ENCODE measurements around the gene APP. TPM values are rescaled to one million over a fixed set of nuclear protein-coding genes. Genes with fewer than 3 reads are reported as not detected.

The APP gene
- total and polyA plus RNA-seq, 10 of the 15 experiments (the other 5 are each of a cell fraction or from before 2014, with no cell fraction given): 8.8 to 94.9 (median 51.0) TPM

DNA sequence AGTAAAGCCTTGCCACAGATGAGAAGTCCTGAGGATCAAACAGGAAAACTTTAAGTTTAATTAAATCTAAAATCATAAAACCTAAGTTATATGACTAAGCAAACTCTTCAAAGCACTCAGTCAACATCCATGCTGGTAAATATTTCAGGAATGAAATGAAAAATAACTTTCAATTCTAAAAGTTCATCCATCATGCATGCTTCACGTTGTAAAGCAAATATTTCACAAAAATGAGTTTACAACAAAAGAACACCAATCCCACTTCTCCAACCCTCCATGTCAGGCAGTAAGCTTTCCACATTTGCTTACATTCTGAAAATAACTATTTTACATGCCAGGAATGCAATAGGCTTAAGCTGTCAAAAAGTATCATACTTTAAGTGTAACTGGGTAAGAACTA, 16.8 kb downstream of the APP start:
- ChIA-PET CTCF (no interaction called here), RAD21 (ENCODE audit: unreplicated experiment) (interaction anchor here (0.5 kb wide), 1 partner anchor 97 kb away, joined by 3 read pairs; no protein-coding TSS in a partner anchor), SMC1A (ENCODE audit: uncharacterized antibody, unreplicated experiment) (no interaction called here), POLR2A (no interaction called here)
- H3K9me3 ChIP-seq (replicated peaks; ENCODE audit: control insufficient read depth, insufficient read depth, low read length): no peaks in the 10 kb centered on the region
- ATAC-seq (no peak), FAIRE-seq (no peak), DNase-seq (ENCODE audit: low read depth, low spot score) (no peak)
- TF ChIP-seq FOXM1 (IDR thresholded peaks at IDR 0.05; ENCODE audit: low read depth, low read length) (no peak), ASH2L (IDR thresholded peaks at IDR 0.05; ENCODE audit: borderline replicate concordance, low read depth) (no peak), HCFC1 (IDR thresholded peaks at IDR 0.05; ENCODE audit: low read length) (no peak), SPI1 (IDR thresholded peaks at IDR 0.05; ENCODE audit: borderline replicate concordance, insufficient read depth, low read depth, low read length) (no peak), ZZZ3 (IDR thresholded peaks at IDR 0.05; ENCODE audit: control insufficient read depth, insufficient read length, low read depth) (no peak), BHLHE40 (IDR thresholded peaks at IDR 0.05; ENCODE audit: borderline replicate concordance in 1 of 2, low read depth in 2 of 2, low read length in 1 of 2) (no peak), TCF3 (IDR thresholded peaks at IDR 0.05; ENCODE audit: borderline replicate concordance, insufficient read depth, low read depth, low read length) (no peak), KDM1A (IDR thresholded peaks at IDR 0.05; ENCODE audit: borderline replicate concordance) (no peak), CBX3 (IDR thresholded peaks at IDR 0.05; ENCODE audit: borderline replicate concordance, low read depth) (no peak), PAX8 (IDR thresholded peaks at IDR 0.05) (no peak), RBBP5 (conservative IDR thresholded peaks at IDR 0.05) (no peak), SUZ12 (IDR thresholded peaks at IDR 0.05; ENCODE audit: unreplicated experiment) (no peak), SMC3 (IDR thresholded peaks at IDR 0.05; ENCODE audit: borderline replicate concordance, low read length) (no peak)
- TF ChIP-seq, protein P1, sequence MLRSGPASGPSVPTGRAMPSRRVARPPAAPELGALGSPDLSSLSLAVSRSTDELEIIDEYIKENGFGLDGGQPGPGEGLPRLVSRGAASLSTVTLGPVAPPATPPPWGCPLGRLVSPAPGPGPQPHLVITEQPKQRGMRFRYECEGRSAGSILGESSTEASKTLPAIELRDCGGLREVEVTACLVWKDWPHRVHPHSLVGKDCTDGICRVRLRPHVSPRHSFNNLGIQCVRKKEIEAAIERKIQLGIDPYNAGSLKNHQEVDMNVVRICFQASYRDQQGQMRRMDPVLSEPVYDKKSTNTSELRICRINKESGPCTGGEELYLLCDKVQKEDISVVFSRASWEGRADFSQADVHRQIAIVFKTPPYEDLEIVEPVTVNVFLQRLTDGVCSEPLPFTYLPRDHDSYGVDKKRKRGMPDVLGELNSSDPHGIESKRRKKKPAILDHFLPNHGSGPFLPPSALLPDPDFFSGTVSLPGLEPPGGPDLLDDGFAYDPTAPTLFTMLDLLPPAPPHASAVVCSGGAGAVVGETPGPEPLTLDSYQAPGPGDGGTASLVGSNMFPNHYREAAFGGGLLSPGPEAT (IDR thresholded peaks at IDR 0.05; ENCODE audit: low read depth): no peak
- TF ChIP-seq, protein P2, sequence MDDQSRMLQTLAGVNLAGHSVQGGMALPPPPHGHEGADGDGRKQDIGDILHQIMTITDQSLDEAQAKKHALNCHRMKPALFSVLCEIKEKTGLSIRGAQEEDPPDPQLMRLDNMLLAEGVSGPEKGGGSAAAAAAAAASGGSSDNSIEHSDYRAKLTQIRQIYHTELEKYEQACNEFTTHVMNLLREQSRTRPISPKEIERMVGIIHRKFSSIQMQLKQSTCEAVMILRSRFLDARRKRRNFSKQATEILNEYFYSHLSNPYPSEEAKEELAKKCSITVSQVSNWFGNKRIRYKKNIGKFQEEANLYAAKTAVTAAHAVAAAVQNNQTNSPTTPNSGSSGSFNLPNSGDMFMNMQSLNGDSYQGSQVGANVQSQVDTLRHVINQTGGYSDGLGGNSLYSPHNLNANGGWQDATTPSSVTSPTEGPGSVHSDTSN (IDR thresholded peaks at IDR 0.05; ENCODE audit: insufficient replicate concordance, low read depth, low read length): no peak
- TF ChIP-seq, protein P3, sequence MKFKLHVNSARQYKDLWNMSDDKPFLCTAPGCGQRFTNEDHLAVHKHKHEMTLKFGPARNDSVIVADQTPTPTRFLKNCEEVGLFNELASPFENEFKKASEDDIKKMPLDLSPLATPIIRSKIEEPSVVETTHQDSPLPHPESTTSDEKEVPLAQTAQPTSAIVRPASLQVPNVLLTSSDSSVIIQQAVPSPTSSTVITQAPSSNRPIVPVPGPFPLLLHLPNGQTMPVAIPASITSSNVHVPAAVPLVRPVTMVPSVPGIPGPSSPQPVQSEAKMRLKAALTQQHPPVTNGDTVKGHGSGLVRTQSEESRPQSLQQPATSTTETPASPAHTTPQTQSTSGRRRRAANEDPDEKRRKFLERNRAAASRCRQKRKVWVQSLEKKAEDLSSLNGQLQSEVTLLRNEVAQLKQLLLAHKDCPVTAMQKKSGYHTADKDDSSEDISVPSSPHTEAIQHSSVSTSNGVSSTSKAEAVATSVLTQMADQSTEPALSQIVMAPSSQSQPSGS (IDR thresholded peaks at IDR 0.05; ENCODE audit: low read length): no peak
- H3K4me2 ChIP-seq (ENCODE audit: control insufficient read depth, insufficient read depth): no peak overlapping the region
- no peak overlapping the region for H2AFZ ChIP-seq (ENCODE audit: control insufficient read depth, low read depth, low read length)
- WGBS (ENCODE audit: insufficient coverage, insufficient replicate concordance, low lambda C conversion rate, missing lambda C conversion rate): 0% methylated on average over 1 of the region's 1 CpG
- peaks cover 2% of the 10 kb centered on the region; the same call in 1 of the 2 replicates for H3K4me1 ChIP-seq (ENCODE audit: control insufficient read depth, insufficient read depth, low read length)
- no peak overlapping the region for H3K4me3 ChIP-seq
- no peaks in the 10 kb centered on the region for H3K27me3 ChIP-seq (replicated peaks in 1 of 2; ENCODE audit: control insufficient read depth in 2 of 2, insufficient read depth in 2 of 2, low read length in 1 of 2)
- BruUV-seq (replicated peaks): no TSS peak
- intact Hi-C loops (cut with micrococcal nuclease; ENCODE audit: unreplicated experiment) (no loop called here), in situ Hi-C loops (cut with MboI) (no loop called here)
- peaks cover 10% of the 10 kb centered on the region for H3K79me2 ChIP-seq (ENCODE audit: control insufficient read depth, insufficient read depth, low read length)
- no peaks in the 10 kb centered on the region for H3K36me3 ChIP-seq (ENCODE audit: control insufficient read depth in 2 of 2, insufficient read depth in 2 of 2, low read length in 1 of 2)
- H3K9ac ChIP-seq (ENCODE audit: control insufficient read depth, insufficient read depth, low read length): no peak overlapping the region
- H3K27ac ChIP-seq (ENCODE audit: control insufficient read depth, insufficient read depth): no peak overlapping the region
- H4K20me1 ChIP-seq (ENCODE audit: control insufficient read depth, insufficient read depth): no peaks in the 10 kb centered on the region

Measured in GM12878 (cell line).